Esophagus muscularis mucosa (tissue), 4 donors: ENCODE measurements around the gene GOLGA2. TPM values are rescaled to one million over a fixed set of nuclear protein-coding genes. Genes with fewer than 3 reads are reported as not detected.

Source experiments
- DNase-seq: peaks from one replicate; pipeline ENCODE4 v3.0.0-alpha.2; 2017; ENCODE audit errors: extremely low spot score
- H3K27ac ChIP-seq, 4 donors: fragments of 200-600 bp; sonication (generic); replicated peaks in 1 of 4; 1 replicate in 3 of 4; 2 replicates in 1 of 4; pipeline ENCODE4 v1.5.1; 2016 to 2019; ENCODE audit warnings: mild to moderate bottlenecking in 1 of 4
- H3K27me3 ChIP-seq, 4 donors: fragments of 200-600 bp; sonication (generic); one replicate each; pipeline versions ENCODE4 v1.5.1 to v1.6.0; 2016 to 2019
- H3K36me3 ChIP-seq, 4 donors: fragments of 200-600 bp; sonication (generic); one replicate each; pipeline ENCODE4 v1.5.1; 2016 to 2019
- H3K4me1 ChIP-seq, 4 donors: fragments of 200-600 bp; sonication (generic); one replicate each; pipeline ENCODE4 v1.5.1; 2016 to 2019
- H3K4me3 ChIP-seq, 4 donors: fragments of 200-600 bp; sonication (generic); 1 replicate in 2 of 4; 2 replicates in 2 of 4; pipeline ENCODE4 v1.5.1; 2016 to 2019; ENCODE audit warnings: mild to moderate bottlenecking in 4 of 4, moderate library complexity in 1 of 4
- H3K9me3 ChIP-seq, 4 donors: fragments of 200-600 bp; sonication (generic); 1 replicate in 3 of 4; 2 replicates in 1 of 4; pipeline ENCODE4 v1.5.1; 2016 to 2019
- CTCF ChIP-seq, 3 experiments: fragments of 200-600 bp in 2 of 3; fragments of 450-650 bp in 1 of 3; sonication (generic) in 2 of 3; IDR thresholded peaks; one replicate each; pipeline ENCODE4 v1.5.1; 2017 to 2019; ENCODE audit warnings: antibody characterized with exemption in 3 of 3, mild to moderate bottlenecking in 2 of 3, moderate library complexity in 1 of 3
- EP300 ChIP-seq: sonication (generic); formaldehyde crosslinking; IDR thresholded peaks from one replicate; pipeline ENCODE4 v1.6.1; 2017; ENCODE audit warnings: antibody characterized with exemption
- POLR2A ChIP-seq: fragments of 450-650 bp; IDR thresholded peaks from one replicate; pipeline ENCODE4 v1.6.1; 2017; ENCODE audit warnings: antibody characterized with exemption, moderate library complexity, mild to moderate bottlenecking, low read depth
- POLR2AphosphoS5 ChIP-seq, 2 donors: sonication (generic); formaldehyde crosslinking; IDR thresholded peaks; one replicate each; pipeline ENCODE4 v1.6.1; 2017; ENCODE audit warnings: antibody characterized with exemption in 2 of 2
- WGBS: methylation state at CpG from one replicate; pipeline ENCODE4 v1.1.5; 2018; 5-methylcytosine and 5-hydroxymethylcytosine counted together
- intact Hi-C: fragments of 100-400 bp; cut with DNase I; formaldehyde crosslinking; loops from one replicate; pipeline ENCODE4 v1.15.1; 2023
- total RNA-seq, 4 donors: library from RNA; depleted of rRNA; stranded (reverse); fragments of >200 nt; gene quantifications; one replicate each; pipeline versions ENCODE4 v1.1.0 to v1.2.1, GENCODE V29; 2016

The GOLGA2 gene
- total RNA-seq: 100 to 1,000 TPM in 2 of 4 donors, 10 to 100 TPM in 2; 71.1 to 108 (median 101) TPM

GRCh38 chr9:128275198-128276007, at the start of gene GOLGA2:
TSS of gene GOLGA2 (minus strand) at chr9:128276007. CDS start at chr9:128275976, 31 bp downstream.
- no peak for DNase-seq
- Histone ChIP-seq H3K9me3 (no peaks in the 10 kb centered on the region), H3K36me3 (peaks cover 12 to 32% (median 31%) of the 10 kb centered on the region in 4 donors), H3K27ac (peak within 1 kb of the TSS; percentile 84 to 90 (median 89)), H3K4me3 (peak within 1 kb of the TSS; percentile 81 to 93 (median 90)), H3K4me1 (peaks cover 30 to 57% (median 41%) of the 10 kb centered on the region in 4 donors), H3K27me3 (no peaks in the 10 kb centered on the region)
- intact Hi-C loops: no loop called here
- no peak for TF ChIP-seq CTCF (IDR thresholded peaks at IDR 0.05)
- TF ChIP-seq POLR2A: no peak
- TF ChIP-seq EP300: no peak
- TF ChIP-seq POLR2AphosphoS5 (IDR thresholded peaks at IDR 0.05): no peak
- 1% methylated on average over 21 of the region's 57 CpGs for WGBS

GRCh38 chr9:128324401-128324800, 48.6 kb upstream of the GOLGA2 start:
- H3K4me1 ChIP-seq: peaks cover 24 to 41% (median 27%) of the 10 kb centered on the region in 4 donors
- intact Hi-C loops: no loop called here
- TF ChIP-seq EP300: no peak
- TF ChIP-seq POLR2A: no peak
- TF ChIP-seq CTCF (IDR thresholded peaks at IDR 0.05): no peak
- no peak for TF ChIP-seq POLR2AphosphoS5 (IDR thresholded peaks at IDR 0.05)
- 100% methylated on average over 1 of the region's 1 CpG for WGBS
- no peak overlapping the region for H3K4me3 ChIP-seq
- DNase-seq: no peak
- H3K9me3 ChIP-seq: no peaks in the 10 kb centered on the region
- H3K27ac ChIP-seq: no peak overlapping the region
- H3K27me3 ChIP-seq: no peaks in the 10 kb centered on the region
- peaks cover 19 to 63% (median 53%) of the 10 kb centered on the region in 4 donors for H3K36me3 ChIP-seq

- no peak for DNase-seq
- H3K36me3 ChIP-seq: peaks cover 18 to 63% (median 50%) of the 10 kb centered on the region in 4 donors
- intact Hi-C loops: no loop called here
- WGBS: 81% methylated on average over 12 of the region's 12 CpGs
- peaks cover 24 to 41% (median 27%) of the 10 kb centered on the region in 4 donors for H3K4me1 ChIP-seq
- H3K9me3 ChIP-seq: no peaks in the 10 kb centered on the region
- TF ChIP-seq CTCF (IDR thresholded peaks at IDR 0.05) (no peak), POLR2AphosphoS5 (IDR thresholded peaks at IDR 0.05) (no peak), EP300 (no peak), POLR2A (no peak)
- H3K27me3 ChIP-seq: no peaks in the 10 kb centered on the region
- peak overlapping the region; percentile 80 to 99 (median 86) for H3K4me3 ChIP-seq
- no peak overlapping the region for H3K27ac ChIP-seq
These were observed 48.0 kb upstream of the GOLGA2 start for GRCh38 chr9:128323791-128324190.

- peaks cover 13 to 62% (median 48%) of the 10 kb centered on the region in 4 donors for H3K36me3 ChIP-seq
These were observed 47.5 kb upstream of the GOLGA2 start for GRCh38 chr9:128323212-128323730.

More at GRCh38 chr9:128323212-128323730, 47.5 kb upstream of the GOLGA2 start:
- intact Hi-C loops: no loop called here
- no peaks in the 10 kb centered on the region for H3K9me3 ChIP-seq
- H3K4me1 ChIP-seq: peaks cover 24 to 41% (median 27%) of the 10 kb centered on the region in 4 donors
- peak overlapping the region; percentile 84 to 90 (median 86) for H3K27ac ChIP-seq
- H3K4me3 ChIP-seq: peak overlapping the region; percentile 80 to 99 (median 86)
- no peak for DNase-seq
- no peaks in the 10 kb centered on the region for H3K27me3 ChIP-seq
- 30% methylated on average over 13 of the region's 16 CpGs for WGBS
- TF ChIP-seq EP300: no peak
- no peak for TF ChIP-seq CTCF (IDR thresholded peaks at IDR 0.05)
- no peak for TF ChIP-seq POLR2A
- no peak for TF ChIP-seq POLR2AphosphoS5 (IDR thresholded peaks at IDR 0.05)
